Upper lobe of left lung (tissue), 6 donors: ENCODE data around the gene ACTRT2. TPM values are rescaled to one million over a fixed set of nuclear protein-coding genes. Genes with fewer than 3 reads are reported as not detected.
A peak's percentile ranks its signal among the peaks of the same experiment; 100 is the strongest.

Experiments
- ATAC-seq, 2 donors: fragments of 200-7000 bp; cut with Tn5 transposase; one replicate each; pipeline ENCODE4 v1.9.1; 2022; ENCODE audit warnings: mild to moderate bottlenecking in 2 of 2, moderate library complexity in 2 of 2; ENCODE audit not compliant: low FRiP score in 2 of 2
- DNase-seq, 2 donors: peaks; one replicate each; pipeline ENCODE4 v3.0.0-alpha.2; 2019 to 2020
- H3K27ac ChIP-seq, 4 donors: fragments of 200-600 bp; sonication (generic); one replicate each; pipeline ENCODE4 v1.5.1; 2016 to 2019
- H3K27me3 ChIP-seq, 4 donors: fragments of 200-600 bp; sonication (generic); one replicate each; pipeline ENCODE4 v1.5.1; 2017 to 2019
- H3K36me3 ChIP-seq, 4 donors: fragments of 200-600 bp; sonication (generic); one replicate each; pipeline ENCODE4 v1.5.1; 2016 to 2019
- H3K4me1 ChIP-seq, 4 donors: fragments of 200-600 bp; sonication (generic); one replicate each; pipeline ENCODE4 v1.5.1; 2018 to 2019
- H3K4me3 ChIP-seq, 4 donors: fragments of 200-600 bp; sonication (generic); one replicate each; pipeline ENCODE4 v1.5.1; 2017 to 2019; ENCODE audit warnings: mild to moderate bottlenecking in 2 of 4, moderate library complexity in 1 of 4
- H3K9me3 ChIP-seq, 4 donors: fragments of 200-600 bp; sonication (generic); one replicate each; pipeline ENCODE4 v1.5.1; 2018 to 2019
- EP300 ChIP-seq, 4 donors: sonication (generic); formaldehyde crosslinking; IDR thresholded peaks; one replicate each; pipeline ENCODE4 v1.5.1; 2017; ENCODE audit warnings: antibody characterized with exemption in 4 of 4, control low read depth in 2 of 4
- POLR2A ChIP-seq, 4 donors: fragments of 450-650 bp; IDR thresholded peaks; one replicate each; pipeline ENCODE4 v1.5.1; 2016 to 2017; ENCODE audit warnings: antibody characterized with exemption in 4 of 4, mild to moderate bottlenecking in 2 of 4
- POLR2AphosphoS5 ChIP-seq, 2 donors: sonication (generic); formaldehyde crosslinking; IDR thresholded peaks; one replicate each; pipeline ENCODE4 v1.5.1; 2017; ENCODE audit warnings: antibody characterized with exemption in 2 of 2
- WGBS, 2 donors: methylation state at CpG; one replicate each; pipeline ENCODE4 v1.1.5; 2017 to 2018; 5-methylcytosine and 5-hydroxymethylcytosine counted together
- total RNA-seq, 6 donors: library from RNA; depleted of rRNA in 4 of 6; stranded (reverse); fragments of >200 nt in 4 of 6; gene quantifications; one replicate each; pipeline versions ENCODE4 v1.1.0 to v1.2.1, GENCODE V29; 2016 to 2021
- TF ChIP-seq, protein P1 (sequence below), 6 experiments: fragments of 450-650 bp in 4 of 6; fragments of 200-600 bp in 2 of 6; sonication (generic) in 2 of 6; IDR thresholded peaks; one replicate each; pipeline ENCODE4 v1.5.1; 2016 to 2019; ENCODE audit warnings: antibody characterized with exemption in 6 of 6
- donor health status: DM: no; HTN: no; CAD: no; lungs with moderate emphysema.
- donor health status: DM: no; HTN: yes; CAD: no; lungs with severe emphysema.

Gene ACTRT2
- total RNA-seq, 6 donors from 2014 or later, result not detected

DNA sequence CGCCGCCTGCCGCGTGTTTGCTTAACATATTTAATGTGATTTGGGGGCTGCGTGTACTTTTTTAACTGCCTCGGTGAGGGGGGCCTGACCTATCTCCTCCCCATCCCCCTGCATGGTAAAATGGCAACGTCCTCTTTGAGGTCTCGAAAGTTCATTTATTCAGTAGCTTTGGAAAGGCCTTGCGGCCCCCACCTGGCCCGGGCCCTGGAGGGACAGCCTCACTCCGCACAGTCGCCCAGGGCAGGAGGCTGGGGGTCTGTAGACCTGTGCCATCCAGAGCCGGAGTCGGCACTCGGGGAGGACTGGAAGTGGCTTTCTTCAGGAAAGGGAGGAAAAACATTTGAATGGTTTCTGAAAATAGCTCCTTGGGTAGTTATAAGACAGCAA is 38.0 kb upstream of the ACTRT2 start:
- H3K9me3 ChIP-seq, result no peaks in the 10 kb centered on the region
- TF ChIP-seq EP300 (IDR thresholded peaks at IDR 0.05) (no peak), POLR2AphosphoS5 (IDR thresholded peaks at IDR 0.05) (no peak), POLR2A (IDR thresholded peaks at IDR 0.05) (no peak)
- TF ChIP-seq, protein P1, sequence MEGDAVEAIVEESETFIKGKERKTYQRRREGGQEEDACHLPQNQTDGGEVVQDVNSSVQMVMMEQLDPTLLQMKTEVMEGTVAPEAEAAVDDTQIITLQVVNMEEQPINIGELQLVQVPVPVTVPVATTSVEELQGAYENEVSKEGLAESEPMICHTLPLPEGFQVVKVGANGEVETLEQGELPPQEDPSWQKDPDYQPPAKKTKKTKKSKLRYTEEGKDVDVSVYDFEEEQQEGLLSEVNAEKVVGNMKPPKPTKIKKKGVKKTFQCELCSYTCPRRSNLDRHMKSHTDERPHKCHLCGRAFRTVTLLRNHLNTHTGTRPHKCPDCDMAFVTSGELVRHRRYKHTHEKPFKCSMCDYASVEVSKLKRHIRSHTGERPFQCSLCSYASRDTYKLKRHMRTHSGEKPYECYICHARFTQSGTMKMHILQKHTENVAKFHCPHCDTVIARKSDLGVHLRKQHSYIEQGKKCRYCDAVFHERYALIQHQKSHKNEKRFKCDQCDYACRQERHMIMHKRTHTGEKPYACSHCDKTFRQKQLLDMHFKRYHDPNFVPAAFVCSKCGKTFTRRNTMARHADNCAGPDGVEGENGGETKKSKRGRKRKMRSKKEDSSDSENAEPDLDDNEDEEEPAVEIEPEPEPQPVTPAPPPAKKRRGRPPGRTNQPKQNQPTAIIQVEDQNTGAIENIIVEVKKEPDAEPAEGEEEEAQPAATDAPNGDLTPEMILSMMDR (IDR thresholded peaks at IDR 0.05), result no peak
- H3K27me3 ChIP-seq, result no peaks in the 10 kb centered on the region
- ATAC-seq (no peak), DNase-seq (peak in 1 of 2 donors; percentile 44)
- no peaks in the 10 kb centered on the region for H3K4me1 ChIP-seq
- no peak overlapping the region for H3K27ac ChIP-seq
- WGBS, 2 donors, result 64 to 82% methylated on average over 15 of the region's 15 CpGs
- no peaks in the 10 kb centered on the region for H3K36me3 ChIP-seq
- H3K4me3 ChIP-seq, result no peak overlapping the region

DNA sequence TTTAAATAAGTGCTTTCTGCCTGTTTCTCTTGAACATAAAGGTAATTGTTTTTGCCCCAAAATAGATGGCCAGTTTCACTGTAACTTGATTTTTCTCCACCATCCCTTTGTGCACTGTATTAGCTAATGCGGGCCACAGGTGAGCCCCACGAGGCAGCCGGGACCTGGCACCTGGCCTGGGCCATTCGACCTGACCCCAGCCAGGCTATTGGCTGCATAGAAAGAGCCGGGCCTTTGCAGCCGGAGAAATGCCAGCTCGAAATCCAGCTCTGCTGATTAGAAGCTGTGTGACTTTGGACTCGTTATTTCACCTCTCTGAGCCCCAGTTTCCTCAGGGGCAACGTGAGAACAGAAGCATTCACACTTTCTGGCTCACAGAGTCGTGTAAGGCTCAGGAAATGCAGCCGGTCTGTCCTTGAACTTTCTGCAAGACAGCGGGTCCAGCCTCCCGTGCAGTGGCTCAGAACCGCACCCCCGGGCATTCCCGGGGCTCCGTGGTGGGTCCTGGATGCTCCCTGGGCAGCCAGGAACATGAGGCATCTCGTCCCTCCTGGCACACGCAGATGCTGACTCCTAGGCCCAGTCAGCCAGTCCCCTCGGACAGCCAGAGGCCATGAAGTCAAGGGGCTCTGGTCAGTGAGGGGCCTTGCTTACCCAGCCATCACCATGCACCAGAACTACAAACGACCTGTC is 37.4 kb upstream of the ACTRT2 start:
- ATAC-seq, result no peak
- H3K4me1 ChIP-seq, result no peaks in the 10 kb centered on the region
- peak in 1 of 2 donors; percentile 60 for DNase-seq
- H3K9me3 ChIP-seq, result no peaks in the 10 kb centered on the region
- H3K27me3 ChIP-seq, result no peaks in the 10 kb centered on the region
- TF ChIP-seq POLR2AphosphoS5 (IDR thresholded peaks at IDR 0.05), result no peak
- no peak for TF ChIP-seq POLR2A (IDR thresholded peaks at IDR 0.05)
- 78 to 84% methylated on average over 11 to 21 of the region's 21 CpGs for WGBS, 2 donors
- H3K36me3 ChIP-seq, result no peaks in the 10 kb centered on the region
- H3K4me3 ChIP-seq, result no peak overlapping the region
- no peak overlapping the region for H3K27ac ChIP-seq

DNA sequence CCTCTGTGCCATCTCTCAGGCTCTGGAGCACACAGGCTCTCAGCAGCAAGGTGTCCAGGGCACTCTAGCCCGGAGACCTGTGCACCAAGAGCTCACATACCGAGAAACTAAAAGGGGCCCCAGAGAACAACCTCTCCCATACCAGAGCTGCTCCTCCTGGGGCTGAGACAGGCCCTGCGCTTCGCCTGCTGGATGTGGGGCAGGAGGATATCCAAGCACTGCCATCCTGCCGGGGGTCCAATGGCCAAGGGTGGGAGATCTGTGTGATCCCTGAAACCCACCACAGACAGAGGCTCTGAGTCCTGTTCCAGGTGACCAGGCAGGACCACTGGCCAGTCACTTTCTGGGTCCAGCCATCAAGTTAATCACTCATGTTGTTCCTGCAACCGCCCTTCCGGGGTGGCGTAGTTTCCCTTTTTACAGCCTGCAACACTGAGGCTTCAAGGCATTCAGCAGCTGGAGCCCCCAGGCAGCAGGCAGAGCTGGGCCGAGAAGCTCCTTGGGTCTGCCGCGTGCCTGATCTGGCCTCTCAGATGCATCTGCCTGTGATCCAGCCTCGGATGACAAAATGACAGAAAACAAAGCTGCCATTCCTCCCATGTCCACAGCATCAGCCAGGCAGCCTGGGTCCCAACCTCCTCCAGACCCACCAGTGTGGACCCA is 36.7 kb upstream of the ACTRT2 start:
- no peak for DNase-seq
- Histone ChIP-seq H3K36me3 (no peaks in the 10 kb centered on the region), H3K27me3 (no peaks in the 10 kb centered on the region), H3K9me3 (no peaks in the 10 kb centered on the region), H3K4me3 (no peak overlapping the region), H3K27ac (no peak overlapping the region), H3K4me1 (no peaks in the 10 kb centered on the region)
- 56 to 87% methylated on average over 3 to 12 of the region's 12 CpGs for WGBS, 2 donors
- ATAC-seq, result no peak
- TF ChIP-seq POLR2AphosphoS5 (IDR thresholded peaks at IDR 0.05), result no peak
- TF ChIP-seq, protein P1 (IDR thresholded peaks at IDR 0.05), result no peak
- no peak for TF ChIP-seq POLR2A (IDR thresholded peaks at IDR 0.05)
- TF ChIP-seq EP300 (IDR thresholded peaks at IDR 0.05), result no peak

DNA sequence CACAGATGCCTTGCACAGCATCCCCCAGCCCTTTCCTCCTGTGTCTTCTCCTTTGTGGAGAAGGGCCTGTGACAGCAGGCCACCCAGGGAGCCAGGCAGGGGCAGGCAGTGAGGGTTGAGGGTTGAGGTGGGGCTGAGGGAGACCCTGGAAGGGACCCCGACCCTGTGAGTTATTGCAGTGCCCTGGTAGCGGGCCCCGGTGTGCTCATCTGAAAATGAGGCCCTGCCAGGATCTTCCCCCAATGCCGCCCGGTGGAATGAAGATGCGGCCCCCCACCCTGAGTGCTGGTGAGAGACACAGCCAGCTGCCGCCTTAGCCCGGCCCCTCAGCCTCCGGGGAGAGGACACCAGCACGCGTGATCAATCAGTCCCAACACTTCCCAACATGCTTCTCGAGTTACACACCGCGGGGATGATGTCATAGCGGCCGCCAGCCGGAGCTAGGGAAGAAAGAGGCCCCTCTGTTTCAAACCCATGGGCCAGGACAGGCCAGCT is 36.2 kb upstream of the ACTRT2 start:
- no peaks in the 10 kb centered on the region for H3K36me3 ChIP-seq
- WGBS, 2 donors, result 71% methylated on average over 11 to 17 of the region's 17 CpGs
- ATAC-seq, result no peak
- no peaks in the 10 kb centered on the region for H3K4me1 ChIP-seq
- TF ChIP-seq, protein P1 (IDR thresholded peaks at IDR 0.05), result no peak
- no peak for TF ChIP-seq POLR2A (IDR thresholded peaks at IDR 0.05)
- TF ChIP-seq POLR2AphosphoS5 (IDR thresholded peaks at IDR 0.05), result no peak
- no peak for TF ChIP-seq EP300 (IDR thresholded peaks at IDR 0.05)
- no peak overlapping the region for H3K27ac ChIP-seq
- no peak overlapping the region for H3K4me3 ChIP-seq
- DNase-seq, result peak in 1 of 2 donors; percentile 57
- no peaks in the 10 kb centered on the region for H3K27me3 ChIP-seq
- H3K9me3 ChIP-seq, result no peaks in the 10 kb centered on the region

DNA sequence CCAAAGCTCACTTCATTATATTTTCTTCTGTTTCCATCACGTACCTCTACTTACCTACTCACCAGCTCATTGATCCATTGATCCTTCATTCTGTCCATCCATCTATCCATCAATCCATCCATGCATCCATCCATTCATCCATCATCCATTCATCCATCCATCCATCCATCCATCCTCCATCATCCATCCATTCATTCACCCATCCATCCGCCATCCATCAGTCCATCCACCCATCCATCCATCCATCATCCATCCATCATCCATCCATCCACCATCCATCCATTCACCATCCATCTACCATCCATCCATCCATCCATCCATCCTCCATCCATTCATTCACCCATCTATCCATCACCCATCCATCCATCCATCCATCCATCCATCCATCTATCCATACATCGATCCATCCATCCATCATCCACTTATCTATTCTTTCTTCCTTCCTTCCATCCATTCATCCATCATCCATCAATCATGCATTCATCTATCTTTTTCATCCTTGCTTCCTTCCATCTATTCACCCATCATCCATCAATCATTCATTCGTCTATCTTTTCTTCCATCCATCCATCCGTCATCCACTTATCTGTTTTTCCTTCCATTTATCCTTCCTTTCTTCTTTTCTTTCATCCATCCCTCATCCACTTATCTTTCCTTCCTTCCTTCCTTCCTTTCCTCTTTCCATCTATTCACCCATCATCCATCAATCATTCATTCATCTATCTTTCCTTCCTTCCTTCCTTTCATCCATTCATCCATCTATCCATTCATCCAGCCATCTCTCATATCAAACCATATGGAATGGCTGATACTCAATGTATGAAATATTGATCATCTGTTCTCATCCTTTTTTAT is 35.3 kb upstream of the ACTRT2 start:
- TF ChIP-seq POLR2AphosphoS5 (IDR thresholded peaks at IDR 0.05) (no peak), POLR2A (IDR thresholded peaks at IDR 0.05) (no peak), EP300 (IDR thresholded peaks at IDR 0.05) (no peak)
- TF ChIP-seq, protein P1 (IDR thresholded peaks at IDR 0.05), result no peak
- Histone ChIP-seq H3K4me1 (no peaks in the 10 kb centered on the region), H3K27ac (no peak overlapping the region), H3K27me3 (no peaks in the 10 kb centered on the region), H3K9me3 (no peaks in the 10 kb centered on the region), H3K4me3 (no peak overlapping the region), H3K36me3 (no peaks in the 10 kb centered on the region)
- WGBS, 2 donors, result 90 to 91% methylated on average over 5 of the region's 5 CpGs
- DNase-seq, result no peak
- no peak for ATAC-seq
